HepG2 (cell line): ENCODE results near the gene PMM2. TPM values are rescaled to one million over a fixed set of nuclear protein-coding genes. Genes with fewer than 3 reads are reported as not detected.

ENCODE experiments used
- HOXD1 ChIP-seq: sonication (generic); formaldehyde crosslinking; IDR thresholded peaks from 2 replicates; pipeline ENCODE4 v1.5.0; 2020; ENCODE audit warnings: missing genetic modification reagents
- MATR3 ChIP-seq: sonication (generic); formaldehyde crosslinking; IDR thresholded peaks from 2 replicates; pipeline ENCODE4 v1.4.0; 2020; ENCODE audit warnings: missing genetic modification reagents
- POLR2AphosphoS2 ChIP-seq: IDR thresholded peaks from 2 replicates; pipeline ENCODE4 v1.6.1; 2011; ENCODE audit warnings: low read depth, low read length, improper control_type of control experiment
- SP5 ChIP-seq: IDR thresholded peaks from 2 replicates; pipeline ENCODE4 v1.6.1; 2016; ENCODE audit warnings: low read depth, borderline replicate concordance
- TBL1XR1 ChIP-seq: fragments of 150-350 bp; IDR thresholded peaks from 2 replicates; pipeline ENCODE4 v1.6.1; 2014; ENCODE audit warnings: borderline replicate concordance, low read length; ENCODE audit not compliant: partially characterized antibody
- THAP11 ChIP-seq: IDR thresholded peaks from 2 replicates; pipeline ENCODE4 v1.6.1; 2016; ENCODE audit warnings: missing biosample characterization, missing genetic modification reagents
- THAP9 ChIP-seq: sonication (generic); formaldehyde crosslinking; IDR thresholded peaks from 2 replicates; pipeline ENCODE4; 2020; ENCODE audit warnings: missing genetic modification reagents, mild to moderate bottlenecking, borderline replicate concordance
- TP53 ChIP-seq: sonication (generic); formaldehyde crosslinking; conservative IDR thresholded peaks from 2 replicates; pipeline ENCODE4 v1.4.0; 2020; ENCODE audit warnings: missing genetic modification reagents
- ZBTB46 ChIP-seq: sonication (generic); formaldehyde crosslinking; IDR thresholded peaks from 2 replicates; pipeline ENCODE4 v1.4.0; 2020; ENCODE audit warnings: mild to moderate bottlenecking, missing genetic modification reagents, borderline replicate concordance
- ZNF24 ChIP-seq: fragments of 450-650 bp; IDR thresholded peaks from 2 replicates; pipeline ENCODE4 v1.6.1; 2017; ENCODE audit warnings: antibody characterized with exemption, mild to moderate bottlenecking
- ZNF354B ChIP-seq: sonication (generic); formaldehyde crosslinking; IDR thresholded peaks from 2 replicates; pipeline ENCODE4 v1.8.0; 2022; ENCODE audit warnings: mild to moderate bottlenecking, missing genetic modification reagents
- ZNF557 ChIP-seq: sonication (generic); formaldehyde crosslinking; IDR thresholded peaks from 2 replicates; pipeline ENCODE4 v1.4.0; 2020; ENCODE audit warnings: missing genetic modification reagents
- ZNF75D ChIP-seq: sonication (generic); formaldehyde crosslinking; IDR thresholded peaks from 2 replicates; pipeline ENCODE4 v1.8.1; 2023; ENCODE audit warnings: missing genetic modification reagents, mild to moderate bottlenecking, borderline replicate concordance
- ZNF878 ChIP-seq: sonication (generic); formaldehyde crosslinking; IDR thresholded peaks from 2 replicates; pipeline ENCODE4 v1.8.1; 2023; ENCODE audit warnings: mild to moderate bottlenecking, missing genetic modification reagents, moderate library complexity
- polyA plus RNA-seq, 8 experiments: library from polyadenylated mRNA; depleted of rRNA in 3 of 8; stranded (reverse) in 7 of 8; unstranded in 1 of 8; fragments of >200 nt; fragmentation: Illumina TruSeq in 4 of 8; extraction: Trizol in 4 of 8; gene quantifications; 2 replicates each; pipeline versions ENCODE4 v1.2.1 to v1.2.3, GENCODE V29; 2011 to 2016; ENCODE audit warnings: low read depth in 4 of 8, missing spikeins in 1 of 8, mixed read lengths in 1 of 8; ENCODE audit not compliant: insufficient read depth in 1 of 8
- total RNA-seq, 5 experiments: library from RNA; depleted of rRNA; stranded (reverse); fragments of >200 nt; fragmentation: Illumina TruSeq; extraction: Trizol; gene quantifications; 2 replicates each; pipeline ENCODE4 v1.2.3, GENCODE V29; 2016; ENCODE audit warnings: low read depth in 1 of 5
- TF ChIP-seq, protein P1 (sequence below): sonication (generic); formaldehyde crosslinking; IDR thresholded peaks from 2 replicates; pipeline ENCODE4 v1.5.1; 2020; ENCODE audit warnings: missing genetic modification reagents, mild to moderate bottlenecking, borderline replicate concordance
- TF ChIP-seq, protein P2 (sequence below): sonication (generic); formaldehyde crosslinking; IDR thresholded peaks from 2 replicates; pipeline ENCODE4 v1.8.1; 2022; ENCODE audit warnings: low read depth, mild to moderate bottlenecking, missing genetic modification reagents
- TF ChIP-seq, protein P3 (sequence below): sonication (generic); formaldehyde crosslinking; IDR thresholded peaks from 2 replicates; pipeline ENCODE4 v1.5.0; 2020; ENCODE audit warnings: mild to moderate bottlenecking, missing genetic modification reagents

The PMM2 gene
- total and polyA plus RNA-seq, 2 of the 13 experiments (the other 11 are each of a cell fraction or from before 2014, with no cell fraction given), result 52.2 to 93.7 TPM

GRCh38 chr16:8862309-8863130 is 64.9 kb downstream of the PMM2 start (continued):
- no peak for TF ChIP-seq THAP9 (CRISPR knock-in tag)
- TF ChIP-seq MATR3, result 0 out of 2 replicates have a peak, but pooled peaks have one; percentile 33
- TF ChIP-seq, protein P1, sequence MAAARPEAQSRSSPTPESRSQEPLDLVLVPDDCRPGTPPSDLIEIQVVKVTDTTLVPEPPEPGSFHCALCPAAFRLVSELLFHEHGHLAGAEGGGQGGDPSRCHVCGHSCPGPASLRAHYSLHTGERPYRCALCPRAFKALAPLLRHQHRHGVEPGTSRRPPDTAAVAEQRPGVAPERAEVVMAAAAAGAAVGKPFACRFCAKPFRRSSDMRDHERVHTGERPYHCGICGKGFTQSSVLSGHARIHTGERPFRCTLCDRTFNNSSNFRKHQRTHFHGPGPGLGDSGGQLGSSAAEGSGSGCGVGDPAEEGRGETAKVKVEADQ (CRISPR knock-in tag), result no peak
- TF ChIP-seq TBL1XR1, result no peak
- TF ChIP-seq ZBTB46 (CRISPR knock-in tag), result no peak
- TF ChIP-seq ZNF878 (CRISPR knock-in tag), result peak; percentile 67; the same call in 1 of the 2 replicates
- 0 out of 2 replicates have a peak, but pooled peaks have one; percentile 34 for TF ChIP-seq SP5 (CRISPR knock-in tag)
- TF ChIP-seq ZNF24, result no peak
- peak; percentile 72; the same call in 1 of the 2 replicates for TF ChIP-seq HOXD1
- TF ChIP-seq ZNF557 (CRISPR knock-in tag), result 0 out of 2 replicates have a peak, but pooled peaks have one; percentile 27
- 0 out of 2 replicates have a peak, but pooled peaks have one; percentile 48 for TF ChIP-seq TP53 (CRISPR knock-in tag)
- no peak for TF ChIP-seq ZNF75D
- 0 out of 2 replicates have a peak, but pooled peaks have one; percentile 14 for TF ChIP-seq ZNF354B
- TF ChIP-seq, protein P2, sequence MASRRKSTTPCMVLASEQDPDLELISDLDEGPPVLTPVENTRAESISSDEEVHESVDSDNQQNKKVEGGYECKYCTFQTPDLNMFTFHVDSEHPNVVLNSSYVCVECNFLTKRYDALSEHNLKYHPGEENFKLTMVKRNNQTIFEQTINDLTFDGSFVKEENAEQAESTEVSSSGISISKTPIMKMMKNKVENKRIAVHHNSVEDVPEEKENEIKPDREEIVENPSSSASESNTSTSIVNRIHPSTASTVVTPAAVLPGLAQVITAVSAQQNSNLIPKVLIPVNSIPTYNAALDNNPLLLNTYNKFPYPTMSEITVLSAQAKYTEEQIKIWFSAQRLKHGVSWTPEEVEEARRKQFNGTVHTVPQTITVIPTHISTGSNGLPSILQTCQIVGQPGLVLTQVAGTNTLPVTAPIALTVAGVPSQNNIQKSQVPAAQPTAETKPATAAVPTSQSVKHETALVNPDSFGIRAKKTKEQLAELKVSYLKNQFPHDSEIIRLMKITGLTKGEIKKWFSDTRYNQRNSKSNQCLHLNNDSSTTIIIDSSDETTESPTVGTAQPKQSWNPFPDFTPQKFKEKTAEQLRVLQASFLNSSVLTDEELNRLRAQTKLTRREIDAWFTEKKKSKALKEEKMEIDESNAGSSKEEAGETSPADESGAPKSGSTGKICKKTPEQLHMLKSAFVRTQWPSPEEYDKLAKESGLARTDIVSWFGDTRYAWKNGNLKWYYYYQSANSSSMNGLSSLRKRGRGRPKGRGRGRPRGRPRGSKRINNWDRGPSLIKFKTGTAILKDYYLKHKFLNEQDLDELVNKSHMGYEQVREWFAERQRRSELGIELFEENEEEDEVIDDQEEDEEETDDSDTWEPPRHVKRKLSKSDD (CRISPR knock-in tag), result no peak
- TF ChIP-seq, protein P3, sequence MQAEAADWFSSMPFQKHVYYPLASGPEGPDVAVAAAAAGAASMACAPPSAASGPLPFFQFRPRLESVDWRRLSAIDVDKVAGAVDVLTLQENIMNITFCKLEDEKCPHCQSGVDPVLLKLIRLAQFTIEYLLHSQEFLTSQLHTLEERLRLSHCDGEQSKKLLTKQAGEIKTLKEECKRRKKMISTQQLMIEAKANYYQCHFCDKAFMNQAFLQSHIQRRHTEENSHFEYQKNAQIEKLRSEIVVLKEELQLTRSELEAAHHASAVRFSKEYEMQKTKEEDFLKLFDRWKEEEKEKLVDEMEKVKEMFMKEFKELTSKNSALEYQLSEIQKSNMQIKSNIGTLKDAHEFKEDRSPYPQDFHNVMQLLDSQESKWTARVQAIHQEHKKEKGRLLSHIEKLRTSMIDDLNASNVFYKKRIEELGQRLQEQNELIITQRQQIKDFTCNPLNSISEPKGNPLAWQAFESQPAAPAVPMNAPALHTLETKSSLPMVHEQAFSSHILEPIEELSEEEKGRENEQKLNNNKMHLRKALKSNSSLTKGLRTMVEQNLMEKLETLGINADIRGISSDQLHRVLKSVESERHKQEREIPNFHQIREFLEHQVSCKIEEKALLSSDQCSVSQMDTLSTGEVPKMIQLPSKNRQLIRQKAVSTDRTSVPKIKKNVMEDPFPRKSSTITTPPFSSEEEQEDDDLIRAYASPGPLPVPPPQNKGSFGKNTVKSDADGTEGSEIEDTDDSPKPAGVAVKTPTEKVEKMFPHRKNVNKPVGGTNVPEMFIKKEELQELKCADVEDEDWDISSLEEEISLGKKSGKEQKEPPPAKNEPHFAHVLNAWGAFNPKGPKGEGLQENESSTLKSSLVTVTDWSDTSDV, result no peak
- TF ChIP-seq THAP11 (CRISPR knock-in tag), result no peak
- 0 out of 2 replicates have a peak, but pooled peaks have one; percentile 17 for TF ChIP-seq POLR2AphosphoS2
